ENCODE results near the gene SLC6A4. TPM values are rescaled to one million over a fixed set of nuclear protein-coding genes. Genes with fewer than 3 reads are reported as not detected.
A peak's percentile ranks its signal among the peaks of the same experiment; 100 is the strongest.

SLC6A4 gene
- total and polyA plus RNA-seq, 7 experiments from 2014 or later: 0.05 to 0.10 (median 0.09) TPM; not detected in 4

DNA sequence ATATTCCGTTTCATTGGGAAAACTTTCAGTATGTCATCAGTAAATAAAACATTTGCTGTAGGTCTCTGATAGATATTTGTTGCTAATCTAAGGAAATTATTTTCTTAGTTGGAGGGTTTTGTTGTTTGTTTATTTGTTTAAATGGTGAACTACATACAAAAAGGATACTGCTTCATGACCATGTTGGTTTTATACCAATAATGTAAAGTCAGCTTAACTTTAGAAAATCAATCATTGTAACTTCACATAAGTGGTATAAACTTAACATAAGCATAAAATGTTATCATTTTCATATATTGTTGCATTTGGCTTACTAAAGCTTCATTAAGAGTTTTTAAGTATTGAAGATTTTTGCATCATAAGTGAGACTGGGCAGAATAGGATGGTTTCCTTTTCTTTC, 60.9 kb downstream of the SLC6A4 start:
- ChIA-PET CTCF (interaction anchor here (0.9 kb wide), 1 partner anchor 161 kb away, joined by 5 read pairs; no protein-coding TSS in a partner anchor), POLR2A (no interaction called here)
- Mint-ChIP-seq H3K9me3 (no peaks in the 10 kb centered on the region), H3K27me3 (no peaks in the 10 kb centered on the region), H3K27ac (no peak overlapping the region), H3K4me3 (no peak overlapping the region), H3K36me3 (peaks cover 0 to 38% (median 27%) of the 10 kb centered on the region in 5 donors), H3K4me1 (peaks cover 0 to 19% (median 13%) of the 10 kb centered on the region in 7 donors)
- DNase-seq (no peak), ATAC-seq (no peak)
- Histone ChIP-seq H3K9me3 (ENCODE audit: control insufficient read depth in 2 of 3, low read length in 3 of 3) (no peaks in the 10 kb centered on the region), H3K27ac (ENCODE audit: low read depth, low read length) (no peak overlapping the region), H3K36me3 (ENCODE audit: control insufficient read depth in 2 of 3, insufficient read depth in 3 of 3, low read length in 3 of 3) (peaks cover 0 to 30% (median 0%) of the 10 kb centered on the region in 3 experiments), H3K4me3 (ENCODE audit: low read length) (no peak overlapping the region), H3K27me3 (ENCODE audit: control insufficient read depth in 2 of 2, insufficient read depth in 2 of 2, low read length in 2 of 2) (no peaks in the 10 kb centered on the region), H3K4me1 (ENCODE audit: control insufficient read depth in 2 of 2, insufficient read depth in 2 of 2, low read length in 2 of 2) (no peaks in the 10 kb centered on the region)
- intact Hi-C loops (cut with micrococcal nuclease): no loop called here

DNA sequence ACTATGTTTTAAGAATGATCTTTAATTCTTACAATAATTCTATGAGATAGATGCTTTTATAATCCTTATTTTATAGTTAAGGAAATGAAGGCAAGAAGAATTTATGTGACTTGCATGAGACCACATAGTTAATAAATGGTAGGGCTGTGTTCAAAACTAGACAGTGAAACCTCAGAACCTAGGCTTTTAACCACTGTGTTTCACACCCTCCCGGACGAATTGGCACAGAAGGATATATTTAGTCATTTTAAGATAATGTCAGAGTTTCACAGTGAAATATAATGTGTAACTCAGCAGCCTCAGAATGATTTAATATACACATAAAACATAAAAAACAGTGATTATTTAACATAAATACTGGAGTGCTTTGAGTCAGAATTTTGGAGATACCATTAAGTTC, 61.8 kb downstream of the SLC6A4 start:
- CTCF ChIA-PET: no interaction called here
- H3K36me3 Mint-ChIP-seq: peaks cover 0 to 37% (median 23%) of the 10 kb centered on the region in 5 donors
- POLR2A ChIA-PET: no interaction called here
- no peak overlapping the region for H3K27ac ChIP-seq (ENCODE audit: low read depth, low read length)
- intact Hi-C loops (cut with micrococcal nuclease): no loop called here
- ATAC-seq (no peak), DNase-seq (no peak)
- no peaks in the 10 kb centered on the region for H3K9me3 Mint-ChIP-seq
- H3K4me1 ChIP-seq (ENCODE audit: control insufficient read depth in 2 of 2, insufficient read depth in 2 of 2, low read length in 2 of 2): no peaks in the 10 kb centered on the region
- H3K27ac Mint-ChIP-seq: peak overlapping the region in 1 of 9 donors; percentile 31
- no peaks in the 10 kb centered on the region for H3K27me3 ChIP-seq (ENCODE audit: control insufficient read depth in 2 of 2, insufficient read depth in 2 of 2, low read length in 2 of 2)
- H3K27me3 Mint-ChIP-seq: no peaks in the 10 kb centered on the region
- no peak overlapping the region for H3K4me3 Mint-ChIP-seq
- H3K4me1 Mint-ChIP-seq: peaks cover 4 to 26% (median 14%) of the 10 kb centered on the region in 7 donors
- H3K4me3 ChIP-seq (ENCODE audit: low read length): no peak overlapping the region
- peaks cover 0 to 24% (median 0%) of the 10 kb centered on the region in 3 experiments for H3K36me3 ChIP-seq (ENCODE audit: control insufficient read depth in 2 of 3, insufficient read depth in 3 of 3, low read length in 3 of 3)
- H3K9me3 ChIP-seq (ENCODE audit: control insufficient read depth in 2 of 3, low read length in 3 of 3): no peaks in the 10 kb centered on the region

DNA sequence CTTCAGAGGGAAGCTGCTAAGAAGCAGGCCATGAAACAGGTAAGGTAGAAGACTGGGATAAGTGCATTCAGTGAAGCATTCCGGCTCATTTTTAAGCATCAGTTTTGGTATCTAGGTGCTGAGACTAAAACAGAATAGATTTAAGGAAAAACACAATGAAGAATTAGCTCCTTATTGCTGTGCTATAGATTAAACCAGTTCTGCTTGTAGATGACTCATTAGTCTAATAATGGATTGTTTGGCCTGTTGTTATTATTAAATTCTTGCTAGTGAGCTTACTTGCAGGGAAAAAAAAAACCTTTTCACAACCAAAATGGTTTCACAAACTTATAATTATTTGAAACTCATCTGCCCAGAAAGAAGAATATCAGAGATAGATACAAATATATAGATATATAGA, 62.9 kb downstream of the SLC6A4 start:
- no peak overlapping the region for H3K27ac Mint-ChIP-seq
- DNase-seq (no peak), ATAC-seq (no peak)
- no peak overlapping the region for H3K4me3 ChIP-seq (ENCODE audit: low read length)
- no peaks in the 10 kb centered on the region for H3K4me1 ChIP-seq (ENCODE audit: control insufficient read depth in 2 of 2, insufficient read depth in 2 of 2, low read length in 2 of 2)
- peaks cover 0 to 32% (median 18%) of the 10 kb centered on the region in 5 donors for H3K36me3 Mint-ChIP-seq
- CTCF ChIA-PET: interaction anchor here (0.7 kb wide), 1 partner anchor 189 kb away, joined by 3 read pairs; no protein-coding TSS in a partner anchor
- no peaks in the 10 kb centered on the region for H3K9me3 Mint-ChIP-seq
- H3K9me3 ChIP-seq (ENCODE audit: control insufficient read depth in 2 of 3, low read length in 3 of 3): no peaks in the 10 kb centered on the region
- no peak overlapping the region for H3K4me3 Mint-ChIP-seq
- H3K36me3 ChIP-seq (ENCODE audit: control insufficient read depth in 2 of 3, insufficient read depth in 3 of 3, low read length in 3 of 3): peaks cover 0 to 21% (median 0%) of the 10 kb centered on the region in 3 experiments
- H3K27me3 ChIP-seq (ENCODE audit: control insufficient read depth in 2 of 2, insufficient read depth in 2 of 2, low read length in 2 of 2): no peaks in the 10 kb centered on the region
- no peak overlapping the region for H3K27ac ChIP-seq (ENCODE audit: low read depth, low read length)
- POLR2A ChIA-PET: no interaction called here
- intact Hi-C loops (cut with micrococcal nuclease): no loop called here
- H3K4me1 Mint-ChIP-seq: peaks cover 4 to 26% (median 14%) of the 10 kb centered on the region in 7 donors
- no peaks in the 10 kb centered on the region for H3K27me3 Mint-ChIP-seq

DNA sequence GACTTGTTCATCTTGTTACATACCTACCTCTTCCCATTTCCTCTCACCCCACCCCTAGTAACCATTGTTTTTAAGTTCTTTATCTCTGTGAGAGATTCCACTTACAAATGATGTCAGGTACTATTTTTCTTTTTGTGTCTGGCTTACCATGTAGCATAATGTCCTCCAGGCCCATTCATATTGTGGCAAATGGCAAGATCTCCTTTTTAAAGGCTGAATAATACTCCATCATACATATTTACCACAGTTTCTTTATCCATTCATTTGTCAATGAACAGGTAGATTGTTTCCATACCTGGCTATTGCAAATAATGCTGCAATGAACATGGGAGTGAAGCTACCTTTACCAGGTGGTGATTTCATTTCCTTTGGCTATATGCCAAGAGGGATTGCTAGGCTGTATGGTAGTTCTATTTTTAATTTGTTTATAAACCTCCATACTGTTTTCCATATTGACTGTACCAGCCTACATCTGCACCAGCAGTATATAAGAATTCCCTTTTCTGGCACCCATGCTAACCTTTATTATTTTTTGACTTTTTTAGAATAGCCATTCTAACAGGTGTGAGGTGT, 65.0 kb downstream of the SLC6A4 start:
- Mint-ChIP-seq H3K4me3 (no peak overlapping the region), H3K9me3 (no peaks in the 10 kb centered on the region), H3K36me3 (peaks cover 0 to 27% (median 17%) of the 10 kb centered on the region in 5 donors), H3K27ac (peak overlapping the region in 2 of 9 donors; percentile 4 to 38), H3K27me3 (no peaks in the 10 kb centered on the region), H3K4me1 (peaks cover 6 to 31% (median 16%) of the 10 kb centered on the region in 7 donors)
- H3K9me3 ChIP-seq (ENCODE audit: control insufficient read depth in 2 of 3, low read length in 3 of 3): no peaks in the 10 kb centered on the region
- intact Hi-C loops (cut with micrococcal nuclease): no loop called here
- H3K27me3 ChIP-seq (ENCODE audit: control insufficient read depth in 2 of 2, insufficient read depth in 2 of 2, low read length in 2 of 2): no peaks in the 10 kb centered on the region
- ChIA-PET CTCF (no interaction called here), POLR2A (interaction anchor here (0.6 kb wide), 1 partner anchor 243 kb away, joined by 3 read pairs; no protein-coding TSS in a partner anchor)
- H3K36me3 ChIP-seq (ENCODE audit: control insufficient read depth in 2 of 3, insufficient read depth in 3 of 3, low read length in 3 of 3): peaks cover 0 to 10% (median 0%) of the 10 kb centered on the region in 3 experiments
- no peak overlapping the region for H3K4me3 ChIP-seq (ENCODE audit: low read length)
- DNase-seq (no peak), ATAC-seq (no peak)
- H3K4me1 ChIP-seq (ENCODE audit: control insufficient read depth in 2 of 2, insufficient read depth in 2 of 2, low read length in 2 of 2): no peaks in the 10 kb centered on the region
- no peak overlapping the region for H3K27ac ChIP-seq (ENCODE audit: low read depth, low read length)

DNA sequence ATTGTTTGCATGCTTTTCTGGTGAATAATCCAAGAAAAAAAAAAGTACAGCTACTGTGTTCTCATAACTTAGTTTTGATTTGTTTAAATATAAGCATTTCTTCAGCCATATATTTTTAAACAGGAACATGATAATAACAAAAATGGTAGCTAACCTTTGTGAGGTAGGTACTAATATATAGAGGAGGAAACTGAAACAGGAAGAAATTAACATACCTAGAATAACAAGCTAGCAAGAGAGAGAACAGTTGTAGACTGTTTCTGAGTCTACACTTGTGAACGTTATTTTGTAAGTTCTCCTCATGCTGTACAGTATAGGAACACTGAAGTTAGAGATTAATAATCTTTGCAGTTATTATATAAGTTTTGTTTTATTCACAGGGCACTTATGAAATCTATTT, 69.5 kb downstream of the SLC6A4 start:
- Histone ChIP-seq H3K9me3 (ENCODE audit: control insufficient read depth in 2 of 3, low read length in 3 of 3) (no peaks in the 10 kb centered on the region), H3K27ac (ENCODE audit: low read depth, low read length) (no peak overlapping the region), H3K27me3 (ENCODE audit: control insufficient read depth in 2 of 2, insufficient read depth in 2 of 2, low read length in 2 of 2) (no peaks in the 10 kb centered on the region), H3K36me3 (ENCODE audit: control insufficient read depth in 2 of 3, insufficient read depth in 3 of 3, low read length in 3 of 3) (peaks cover 0 to 5% (median 0%) of the 10 kb centered on the region in 3 experiments), H3K4me3 (ENCODE audit: low read length) (no peak overlapping the region), H3K4me1 (ENCODE audit: control insufficient read depth in 2 of 2, insufficient read depth in 2 of 2, low read length in 2 of 2) (no peaks in the 10 kb centered on the region)
- no peaks in the 10 kb centered on the region for H3K9me3 Mint-ChIP-seq
- peaks cover 6 to 34% (median 14%) of the 10 kb centered on the region in 7 donors for H3K4me1 Mint-ChIP-seq
- no peaks in the 10 kb centered on the region for H3K27me3 Mint-ChIP-seq
- intact Hi-C loops (cut with micrococcal nuclease): no loop called here
- H3K4me3 Mint-ChIP-seq: no peak overlapping the region
- CTCF ChIA-PET: no interaction called here
- H3K27ac Mint-ChIP-seq: peak overlapping the region in 1 of 9 donors; percentile 17
- ATAC-seq (no peak), DNase-seq (no peak)
- peaks cover 0 to 23% (median 11%) of the 10 kb centered on the region in 5 donors for H3K36me3 Mint-ChIP-seq
- POLR2A ChIA-PET: interaction anchor here (0.6 kb wide), 1 partner anchor 33 kb away, joined by 4 read pairs; no protein-coding TSS in a partner anchor

DNA sequence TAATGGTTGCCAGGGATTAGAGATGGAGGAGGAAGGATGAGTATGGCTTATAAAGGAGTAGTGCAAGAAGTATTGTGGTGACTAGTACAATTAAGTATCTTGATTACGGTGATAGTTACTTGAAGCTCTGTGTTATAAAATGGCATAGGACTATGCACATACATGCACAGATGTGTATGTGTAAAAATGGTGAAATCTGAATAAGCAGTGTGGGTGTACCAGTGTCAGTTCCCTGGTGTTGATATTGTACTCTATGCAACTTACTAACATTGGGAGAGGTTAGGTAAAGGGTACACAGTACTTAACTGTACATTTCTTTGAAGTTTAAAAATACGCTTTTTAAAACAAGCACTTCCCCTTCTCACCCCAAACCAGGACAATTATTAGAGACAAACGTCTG, 70.3 kb downstream of the SLC6A4 start:
- H3K27ac Mint-ChIP-seq: no peak overlapping the region
- Histone ChIP-seq H3K36me3 (ENCODE audit: control insufficient read depth in 2 of 3, insufficient read depth in 3 of 3, low read length in 3 of 3) (peaks cover 0 to 8% (median 0%) of the 10 kb centered on the region in 3 experiments), H3K4me1 (ENCODE audit: control insufficient read depth in 2 of 2, insufficient read depth in 2 of 2, low read length in 2 of 2) (no peaks in the 10 kb centered on the region), H3K4me3 (ENCODE audit: low read length) (no peak overlapping the region), H3K27ac (ENCODE audit: low read depth, low read length) (no peak overlapping the region), H3K27me3 (ENCODE audit: control insufficient read depth in 2 of 2, insufficient read depth in 2 of 2, low read length in 2 of 2) (no peaks in the 10 kb centered on the region), H3K9me3 (ENCODE audit: control insufficient read depth in 2 of 3, low read length in 3 of 3) (peaks cover 0 to 3% (median 0%) of the 10 kb centered on the region in 3 experiments)
- POLR2A ChIA-PET: no interaction called here
- DNase-seq (no peak), ATAC-seq (no peak)
- intact Hi-C loops (cut with micrococcal nuclease): no loop called here
- peaks cover 3 to 27% (median 15%) of the 10 kb centered on the region in 5 donors for H3K36me3 Mint-ChIP-seq
- H3K9me3 Mint-ChIP-seq: peaks cover 0 to 6% (median 4%) of the 10 kb centered on the region in 11 donors
- CTCF ChIA-PET: no interaction called here
- H3K4me1 Mint-ChIP-seq: peaks cover 3 to 34% (median 16%) of the 10 kb centered on the region in 7 donors
- H3K4me3 Mint-ChIP-seq: no peak overlapping the region
- no peaks in the 10 kb centered on the region for H3K27me3 Mint-ChIP-seq

DNA sequence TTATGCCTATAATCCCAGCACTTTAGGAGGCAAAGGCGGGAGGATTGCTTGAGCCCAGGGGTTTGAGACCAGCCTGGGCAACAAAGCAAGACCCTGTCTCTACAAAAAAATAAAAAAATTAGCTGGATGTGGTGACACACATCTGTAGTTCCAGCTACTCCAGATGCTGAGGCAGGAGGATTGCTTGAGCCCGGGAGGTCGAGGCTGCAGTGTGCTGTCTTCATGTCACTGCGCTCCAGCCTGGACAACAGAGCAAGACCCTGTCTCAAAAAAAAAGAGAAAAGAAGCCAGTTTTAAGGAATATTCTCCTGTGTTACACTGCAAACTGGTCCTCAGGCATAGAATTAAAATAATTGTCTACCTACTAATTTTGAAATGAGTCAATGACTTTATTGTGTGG, 71.0 kb downstream of the SLC6A4 start:
- no peaks in the 10 kb centered on the region for H3K27me3 ChIP-seq (ENCODE audit: control insufficient read depth in 2 of 2, insufficient read depth in 2 of 2, low read length in 2 of 2)
- Mint-ChIP-seq H3K27ac (no peak overlapping the region), H3K27me3 (no peaks in the 10 kb centered on the region), H3K4me1 (peaks cover 2 to 36% (median 18%) of the 10 kb centered on the region in 7 donors), H3K9me3 (peaks cover 0 to 11% (median 5%) of the 10 kb centered on the region in 11 donors), H3K36me3 (peaks cover 6 to 33% (median 20%) of the 10 kb centered on the region in 5 donors), H3K4me3 (no peak overlapping the region)
- H3K9me3 ChIP-seq (ENCODE audit: control insufficient read depth in 2 of 3, low read length in 3 of 3): peaks cover 0 to 8% (median 0%) of the 10 kb centered on the region in 3 experiments
- H3K27ac ChIP-seq (ENCODE audit: low read depth, low read length): no peak overlapping the region
- no peak for ATAC-seq
- H3K4me3 ChIP-seq (ENCODE audit: low read length): no peak overlapping the region
- H3K4me1 ChIP-seq (ENCODE audit: control insufficient read depth in 2 of 2, insufficient read depth in 2 of 2, low read length in 2 of 2): no peaks in the 10 kb centered on the region
- peaks cover 0 to 14% (median 0%) of the 10 kb centered on the region in 3 experiments for H3K36me3 ChIP-seq (ENCODE audit: control insufficient read depth in 2 of 3, insufficient read depth in 3 of 3, low read length in 3 of 3)
- DNase-seq: no peak
- ChIA-PET POLR2A (no interaction called here), CTCF (no interaction called here)
- intact Hi-C loops (cut with micrococcal nuclease): no loop called here

Data from naive thymus-derived CD4-positive, alpha-beta T cell (primary cell).